OCI-LY3 (cell line): ENCODE data around the gene SPOP.

Experiments
- EZH2phosphoT487 ChIP-seq: fragments of 200-600 bp; shearing (Covaris generic); IDR thresholded peaks from 2 replicates; pipeline ENCODE4 v1.6.1; 2018; ENCODE audit warnings: antibody characterized with exemption, mixed run types, low read depth
- TF ChIP-seq, protein P1 (sequence below): fragments of 200-600, 300-600 bp; sonication (generic); IDR thresholded peaks from 2 replicates; pipeline ENCODE4 v1.5.1; 2014; ENCODE audit warnings: antibody characterized with exemption, low read length, low read depth

GRCh38 chr17:49551221-49552069 is 126.5 kb downstream of the SPOP start:
- TF ChIP-seq, protein P1, sequence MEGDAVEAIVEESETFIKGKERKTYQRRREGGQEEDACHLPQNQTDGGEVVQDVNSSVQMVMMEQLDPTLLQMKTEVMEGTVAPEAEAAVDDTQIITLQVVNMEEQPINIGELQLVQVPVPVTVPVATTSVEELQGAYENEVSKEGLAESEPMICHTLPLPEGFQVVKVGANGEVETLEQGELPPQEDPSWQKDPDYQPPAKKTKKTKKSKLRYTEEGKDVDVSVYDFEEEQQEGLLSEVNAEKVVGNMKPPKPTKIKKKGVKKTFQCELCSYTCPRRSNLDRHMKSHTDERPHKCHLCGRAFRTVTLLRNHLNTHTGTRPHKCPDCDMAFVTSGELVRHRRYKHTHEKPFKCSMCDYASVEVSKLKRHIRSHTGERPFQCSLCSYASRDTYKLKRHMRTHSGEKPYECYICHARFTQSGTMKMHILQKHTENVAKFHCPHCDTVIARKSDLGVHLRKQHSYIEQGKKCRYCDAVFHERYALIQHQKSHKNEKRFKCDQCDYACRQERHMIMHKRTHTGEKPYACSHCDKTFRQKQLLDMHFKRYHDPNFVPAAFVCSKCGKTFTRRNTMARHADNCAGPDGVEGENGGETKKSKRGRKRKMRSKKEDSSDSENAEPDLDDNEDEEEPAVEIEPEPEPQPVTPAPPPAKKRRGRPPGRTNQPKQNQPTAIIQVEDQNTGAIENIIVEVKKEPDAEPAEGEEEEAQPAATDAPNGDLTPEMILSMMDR: no peak
- no peak for TF ChIP-seq EZH2phosphoT487
